ENCODE data around the gene CTCFL.

Gene CTCFL

DNA sequence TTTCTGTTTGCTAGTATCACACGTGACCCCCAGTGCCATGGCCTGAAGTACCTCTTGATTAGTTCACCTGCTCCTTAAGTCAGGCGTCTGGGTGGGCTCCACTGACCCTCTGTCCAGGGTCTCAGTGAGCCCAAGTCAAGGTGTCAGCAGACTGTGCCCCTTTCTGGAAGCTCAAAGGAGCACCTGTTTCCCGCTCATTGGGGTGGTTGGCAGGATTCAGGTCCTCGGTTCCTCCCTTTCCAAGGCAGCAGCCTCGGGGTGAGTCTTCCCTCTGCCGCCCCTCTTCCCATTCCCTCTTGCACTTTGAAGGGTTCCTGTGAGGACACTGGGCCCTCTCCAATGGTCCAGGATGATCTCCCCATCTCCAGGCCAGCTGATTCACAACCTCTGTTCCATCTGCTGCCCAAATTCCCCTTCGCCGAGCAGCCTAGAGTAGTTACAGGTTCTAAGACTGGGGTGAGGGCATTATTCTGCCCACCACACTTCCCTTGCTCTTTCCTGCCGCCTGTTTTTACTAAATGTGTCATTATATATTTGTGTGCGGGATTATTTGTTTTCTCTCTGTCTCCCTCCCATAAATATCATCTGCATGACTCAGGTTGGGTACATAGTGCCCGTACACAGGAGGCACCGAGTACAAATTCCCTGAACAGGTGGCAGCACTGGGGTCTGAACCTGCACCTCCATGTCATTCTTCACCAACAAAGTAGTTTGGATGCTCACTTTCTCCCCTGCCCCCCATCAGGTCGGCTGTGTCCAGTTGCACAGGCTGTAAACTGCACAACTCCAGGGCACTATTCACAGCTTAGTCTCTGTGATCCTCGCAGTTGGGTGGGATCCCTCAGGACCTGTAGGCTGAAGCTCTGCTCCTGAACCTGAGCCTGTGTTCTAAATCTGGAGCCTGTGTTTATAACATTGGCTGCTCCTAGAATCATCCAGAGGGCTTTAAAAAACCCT, 75.3 kb downstream of the CTCFL start:
- no peak for DNase-seq (ENCODE audit: low read depth in 2 of 3, low spot score in 2 of 3)

DNA sequence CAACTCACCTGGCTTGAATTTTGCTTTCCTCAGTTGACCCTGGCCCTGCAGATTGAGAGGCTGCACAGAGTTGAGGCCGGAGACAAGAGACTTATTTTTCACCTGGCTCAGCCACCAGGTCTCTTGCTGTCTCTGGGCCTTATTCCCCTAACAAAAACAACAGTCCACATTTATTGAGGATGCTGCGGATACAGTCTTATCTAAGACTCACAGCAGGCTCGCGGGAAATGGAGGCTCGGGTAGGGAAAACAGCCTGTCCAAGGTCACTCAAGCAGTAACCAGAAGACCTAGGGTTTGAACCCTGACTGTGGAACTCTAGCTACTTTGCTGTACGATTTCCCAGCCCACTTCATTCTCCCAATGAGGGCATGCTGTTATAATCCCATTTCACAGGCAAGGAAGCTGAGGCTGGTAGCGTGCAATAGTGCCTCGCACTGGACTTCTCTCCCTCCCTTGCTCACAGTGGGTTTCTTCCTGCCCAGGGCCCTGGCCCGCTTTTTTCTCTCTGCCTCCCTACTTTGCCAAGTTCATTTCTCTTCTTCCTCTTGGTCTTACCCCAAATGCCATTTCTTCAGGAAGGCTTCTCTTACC, 76.1 kb downstream of the CTCFL start:
- no peak for DNase-seq (ENCODE audit: low read depth in 2 of 3, low spot score in 2 of 3)

All from activated CD8-positive, alpha-beta memory T cell treated with anti-CD3 and anti-CD28 coated beads for 48 hours (primary cell).